ENCODE data around the gene FBXL5.

GRCh38 chr4:15684498-15684897 lies 29.3 kb upstream of the FBXL5 start:
- no peak for TF ChIP-seq EZH2phosphoT487 (conservative IDR thresholded peaks at IDR 0.05; ENCODE audit: low read length)
- no peak for TF ChIP-seq CTCF (IDR thresholded peaks at IDR 0.05; ENCODE audit: insufficient read depth, low read length, poor library complexity, severe bottlenecking)
